Adrenal gland (tissue), 5 donors: ENCODE measurements around the gene CFAP298.

Source experiments
- CTCF ChIP-seq, 6 experiments: fragments of 450-650 bp in 4 of 6; fragments of 200-600 bp in 2 of 6; sonication (generic) in 1 of 6; IDR thresholded peaks; 1 replicate in 5 of 6; 2 replicates in 1 of 6; pipeline versions ENCODE4 v1.5.1 to v1.8.0; 2016 to 2021; ENCODE audit warnings: antibody characterized with exemption in 6 of 6, mild to moderate bottlenecking in 2 of 6, moderate library complexity in 1 of 6
- POLR2A ChIP-seq, 2 donors: fragments of 450-650 bp; IDR thresholded peaks; one replicate each; pipeline ENCODE4 v1.6.1; 2017; ENCODE audit warnings: antibody characterized with exemption in 2 of 2, mild to moderate bottlenecking in 2 of 2, moderate library complexity in 1 of 2
- donor health status: DM: no; HTN: no; CAD: no.

- TF ChIP-seq CTCF (IDR thresholded peaks at IDR 0.05) (no peak), POLR2A (IDR thresholded peaks at IDR 0.05) (no peak)
These were observed 62.7 kb downstream of the CFAP298 start for GRCh38 chr21:32549440-32549839.
